Left forelimb (tissue), 1 donor: ENCODE measurements around the gene SLC39A3.
A peak's percentile ranks its signal among the peaks of the same experiment; 100 is the strongest.

ENCODE experiments used
- DNase-seq: peaks from one replicate; pipeline ENCODE4 v3.0.0-alpha.2; 2018; ENCODE audit warnings: low spot score

Gene SLC39A3

GRCh38 chr19:2739602-2740313, at the start of gene SLC39A3:
Gene SLC39A3 (minus strand): TSS chr19:2740017. CDS start chr19:2737257, 2,760 bp downstream.
- DNase-seq = peak; percentile 99

GRCh38 chr19:2788237-2788636, 48.4 kb upstream of the SLC39A3 start:
- no peak for DNase-seq

- no peak for DNase-seq
These were observed 47.3 kb upstream of the SLC39A3 start for GRCh38 chr19:2787115-2787514.

- peak; percentile 98 for DNase-seq
These were observed 45.6 kb upstream of the SLC39A3 start, which contains the start of gene THOP1 for GRCh38 chr19:2785244-2785997. Gene THOP1 (plus strand): TSS chr19:2785503. CDS start chr19:2785663, 160 bp downstream.

GRCh38 chr19:2783781-2784145, 43.9 kb upstream of the SLC39A3 start:
- DNase-seq = no peak

- DNase-seq = peak; percentile 98
These were observed 43.3 kb upstream of the SLC39A3 start, which contains the start of gene SGTA for GRCh38 chr19:2782936-2783780. Gene SGTA (minus strand): TSS chr19:2783273. CDS start chr19:2769068, 14,205 bp downstream.

GRCh38 chr19:2782329-2782935, 42.6 kb upstream of the SLC39A3 start:
- no peak for DNase-seq

GRCh38 chr19:2780284-2780683, 40.5 kb upstream of the SLC39A3 start:
- no peak for DNase-seq

GRCh38 chr19:2779121-2779740, 39.4 kb upstream of the SLC39A3 start:
- DNase-seq = no peak

- no peak for DNase-seq
These were observed 38.3 kb upstream of the SLC39A3 start for GRCh38 chr19:2777952-2778683.

GRCh38 chr19:2775556-2776430, 36.0 kb upstream of the SLC39A3 start:
- no peak for DNase-seq

- DNase-seq = no peak
These were observed 35.2 kb upstream of the SLC39A3 start for GRCh38 chr19:2774953-2775555.

- no peak for DNase-seq
These were observed 34.4 kb upstream of the SLC39A3 start for GRCh38 chr19:2774083-2774679.

- no peak for DNase-seq
These were observed 32.2 kb upstream of the SLC39A3 start for GRCh38 chr19:2771786-2772674.

- DNase-seq = no peak
These were observed 30.5 kb upstream of the SLC39A3 start for GRCh38 chr19:2770055-2771013.

- DNase-seq = no peak
These were observed 29.4 kb upstream of the SLC39A3 start for GRCh38 chr19:2769218-2769617.
